Stimulated activated CD4-positive, alpha-beta T cell treated with anti-CD3 and anti-CD28 coated beads, TNF-alpha, amount 100 ng/mL, for 4 hours (primary cell): Measurements from ENCODE around the gene SLC13A4.
"Not testable (repeated sequence)": the region's sequence is repeated elsewhere in the genome, so short reads cannot be mapped to it uniquely, and the experiment has no call there.

Experiments used
- DNase-seq, 3 experiments: peaks; one replicate each; pipeline ENCODE4 v3.0.0-alpha.2; 2020; ENCODE audit warnings: low read depth in 3 of 3

The SLC13A4 gene

GRCh38 chr7:135728136-135728669 lies at the start of gene SLC13A4:
Gene SLC13A4, minus strand, starts transcription at chr7:135728186. Its CDS starts 690 bp downstream, at chr7:135727496.
- no peak for DNase-seq

DNA sequence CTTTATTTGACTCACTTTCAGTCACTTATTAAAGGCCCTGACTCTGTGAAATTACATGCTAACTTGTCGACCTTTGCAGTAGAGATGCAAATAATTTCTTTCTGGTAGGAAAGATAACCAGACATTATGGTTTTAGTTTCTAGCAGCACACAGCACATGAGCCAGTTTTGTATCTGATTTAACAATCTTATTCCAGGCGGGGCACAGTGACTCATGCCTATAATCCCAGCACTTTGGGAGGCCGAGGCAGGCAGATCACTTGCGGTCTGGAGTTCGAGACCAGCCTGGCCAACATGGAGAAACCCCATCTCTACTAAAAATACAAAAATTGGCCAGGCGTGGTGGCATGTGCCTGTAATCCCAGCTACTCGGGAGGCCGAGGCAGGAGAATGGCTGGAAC lies 47.9 kb upstream of the SLC13A4 start:
- DNase-seq: not testable (repeated sequence)

DNA sequence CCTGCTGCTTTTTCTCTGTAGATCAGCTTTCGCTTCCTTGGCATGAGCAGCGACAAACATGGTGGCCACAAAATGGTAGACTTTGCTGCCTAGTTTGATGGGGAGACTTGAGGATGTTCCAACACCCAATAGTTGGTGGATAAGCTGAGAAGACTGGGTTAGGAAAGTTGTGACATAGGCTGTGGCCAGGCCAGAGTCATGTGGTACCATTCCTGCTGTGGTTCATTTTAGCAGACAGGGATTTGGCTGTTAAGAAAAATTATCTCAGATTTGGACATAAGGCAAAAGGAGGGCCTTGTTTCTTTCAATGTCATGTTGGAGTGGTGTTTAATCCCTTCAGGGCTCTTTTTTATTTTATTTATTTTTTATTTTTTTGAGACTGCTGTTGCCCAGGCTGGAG lies 47.2 kb upstream of the SLC13A4 start:
- DNase-seq: no peak

DNA sequence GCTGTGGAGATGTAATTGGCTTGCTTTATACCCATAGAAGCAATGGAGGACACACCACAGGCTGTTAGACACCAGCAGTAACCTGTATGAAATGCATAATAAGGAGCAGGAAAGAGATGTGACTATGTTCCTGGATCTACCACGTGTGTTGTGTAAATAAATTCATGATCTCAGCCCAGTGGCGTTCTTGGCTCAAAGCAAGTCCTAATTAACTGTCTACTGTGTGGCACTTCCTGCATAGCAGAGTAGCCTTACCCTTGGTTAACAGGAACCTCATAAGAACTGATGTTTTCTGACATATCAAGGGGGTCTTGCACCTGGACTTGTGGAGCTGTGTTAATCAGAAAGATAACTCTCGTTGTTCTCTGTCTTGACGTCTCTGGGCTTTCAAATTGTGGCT lies 46.3 kb upstream of the SLC13A4 start:
- no peak for DNase-seq

GRCh38 chr7:135773464-135773863 lies 45.5 kb upstream of the SLC13A4 start:
- DNase-seq: no peak

- no peak for DNase-seq
Measured at GRCh38 chr7:135772639-135773222, 44.7 kb upstream of the SLC13A4 start.

DNA sequence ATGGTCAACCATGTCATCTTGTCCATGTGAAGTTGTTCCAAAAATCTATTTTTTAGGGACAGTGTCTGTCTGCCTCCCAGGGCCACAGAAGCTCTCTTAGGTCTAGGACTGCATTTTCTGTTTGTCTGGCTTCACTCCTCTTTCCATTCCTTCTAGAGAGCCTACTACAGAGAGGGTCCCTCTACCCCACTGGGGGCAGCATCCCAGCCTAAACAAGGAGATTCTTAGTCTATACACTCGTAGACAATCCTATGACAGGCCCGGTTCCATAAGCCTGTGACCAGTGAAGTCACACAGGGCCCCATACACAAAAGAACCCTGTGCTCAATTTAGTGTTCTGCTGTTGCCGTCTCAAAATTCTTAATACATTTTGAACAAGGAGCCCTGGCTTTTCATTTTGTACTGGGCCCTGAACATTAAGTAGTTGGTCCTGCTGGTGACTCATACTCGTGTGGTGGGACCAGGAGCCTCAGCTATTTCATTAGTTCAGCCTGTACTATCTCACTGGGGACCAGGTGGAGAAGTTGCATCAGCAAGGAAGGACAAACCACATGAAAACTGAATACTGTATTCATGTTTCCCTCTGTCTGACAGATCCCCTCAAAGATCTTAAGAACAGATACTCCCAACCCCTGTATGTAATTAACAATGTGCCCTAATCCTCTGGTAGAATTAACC lies 44.1 kb upstream of the SLC13A4 start:
- DNase-seq: no peak

- no peak for DNase-seq
Measured at GRCh38 chr7:135771051-135771450, 43.1 kb upstream of the SLC13A4 start.

GRCh38 chr7:135770139-135770710 lies 42.2 kb upstream of the SLC13A4 start:
- no peak for DNase-seq

DNA sequence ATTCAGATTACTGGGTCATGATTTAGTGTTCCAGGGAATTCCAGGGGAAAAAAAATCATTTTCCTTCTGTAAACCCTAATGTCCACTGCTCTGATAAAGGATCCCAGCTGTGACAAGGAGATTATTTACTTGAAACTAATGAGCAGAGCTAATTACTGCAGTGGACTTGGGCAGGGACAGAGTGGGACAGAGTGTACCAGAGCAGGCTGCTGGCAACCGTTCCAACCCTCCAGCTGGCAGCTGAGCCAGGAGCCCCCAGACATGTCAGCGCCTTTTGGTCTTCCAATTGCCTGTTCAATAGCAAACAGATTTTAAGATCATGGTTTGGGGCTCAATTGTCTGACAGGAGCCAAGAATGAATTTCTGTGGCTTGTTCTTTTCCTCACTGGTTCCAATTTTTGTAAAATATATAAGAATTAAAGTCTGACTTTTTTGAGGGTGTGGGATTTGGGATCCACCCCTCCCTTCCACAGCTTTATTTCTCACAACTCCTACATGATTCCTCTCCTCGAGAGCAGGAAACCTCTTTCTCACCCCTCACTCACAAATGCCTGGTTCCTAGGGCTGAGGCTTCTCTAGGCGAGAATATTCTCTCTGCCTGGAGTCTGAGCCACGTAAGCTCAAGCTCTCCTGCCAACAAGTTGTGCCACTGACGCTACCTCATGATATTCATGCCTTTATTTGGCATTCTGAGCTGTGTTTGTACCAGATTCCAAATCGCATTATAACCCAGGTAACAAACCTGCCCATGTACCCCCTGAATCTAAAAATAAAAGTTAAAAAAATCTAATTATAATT lies 41.2 kb upstream of the SLC13A4 start:
- DNase-seq: no peak

GRCh38 chr7:135768467-135768866 lies 40.5 kb upstream of the SLC13A4 start:
- no peak for DNase-seq

- DNase-seq: no peak
Measured at GRCh38 chr7:135768064-135768463, 40.1 kb upstream of the SLC13A4 start.

GRCh38 chr7:135763261-135763660 lies 35.3 kb upstream of the SLC13A4 start:
- DNase-seq: no peak

- no peak for DNase-seq
Measured at GRCh38 chr7:135761751-135762488, 33.9 kb upstream of the SLC13A4 start.

DNA sequence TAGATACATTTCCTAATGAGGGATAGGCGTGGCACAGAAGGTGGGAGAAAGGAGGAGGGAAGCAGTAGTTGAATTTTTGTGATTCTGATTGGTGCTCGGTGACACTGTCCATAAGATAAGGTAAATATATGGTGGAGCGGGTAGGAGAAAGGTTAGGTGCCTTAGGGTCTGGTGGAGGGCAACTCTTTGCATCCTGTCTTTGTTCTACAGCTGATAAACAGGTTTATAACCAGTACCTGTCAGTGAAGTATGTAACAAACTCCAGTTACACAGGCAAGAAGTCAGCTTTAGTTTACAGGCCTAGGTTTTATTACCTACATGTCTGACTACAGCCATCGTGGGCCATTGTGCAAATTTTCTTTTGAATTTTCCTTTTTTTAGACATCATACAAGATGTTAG lies 31.5 kb upstream of the SLC13A4 start:
- no peak for DNase-seq

GRCh38 chr7:135758531-135758932 lies 30.5 kb upstream of the SLC13A4 start:
- no peak for DNase-seq

DNA sequence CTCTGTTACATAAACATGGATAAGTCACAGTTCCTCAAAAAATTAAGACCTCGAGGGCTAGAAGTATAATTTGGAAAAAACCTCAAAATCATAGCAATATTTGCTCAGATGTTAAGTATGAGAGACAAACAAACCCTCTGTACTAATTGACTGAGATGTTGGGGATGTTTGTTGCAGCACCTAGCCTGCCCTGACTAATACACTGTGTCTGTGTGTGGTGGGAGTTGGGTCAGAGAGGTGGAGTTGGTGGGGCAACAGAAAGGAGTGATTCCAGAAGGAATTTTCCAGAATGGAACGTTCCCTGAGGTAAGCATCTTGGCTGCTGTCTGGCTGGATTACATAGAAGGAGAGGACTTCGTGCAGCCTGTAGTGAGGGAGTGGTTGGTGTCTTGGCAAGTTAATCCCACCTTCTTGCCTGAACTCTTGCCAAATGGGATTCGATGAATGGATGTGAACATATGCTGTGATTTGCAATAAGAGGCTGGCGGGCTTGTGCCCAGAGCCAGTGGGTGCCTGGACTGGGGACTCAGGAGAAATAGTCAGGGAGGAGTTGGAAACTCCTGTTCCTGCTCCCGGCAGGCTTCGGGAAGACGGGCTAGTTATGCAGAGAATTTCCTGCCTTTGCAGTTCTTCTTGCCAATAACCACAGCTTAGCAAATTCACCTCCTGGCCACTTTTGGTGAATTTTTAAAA lies 29.9 kb upstream of the SLC13A4 start:
- no peak for DNase-seq

DNA sequence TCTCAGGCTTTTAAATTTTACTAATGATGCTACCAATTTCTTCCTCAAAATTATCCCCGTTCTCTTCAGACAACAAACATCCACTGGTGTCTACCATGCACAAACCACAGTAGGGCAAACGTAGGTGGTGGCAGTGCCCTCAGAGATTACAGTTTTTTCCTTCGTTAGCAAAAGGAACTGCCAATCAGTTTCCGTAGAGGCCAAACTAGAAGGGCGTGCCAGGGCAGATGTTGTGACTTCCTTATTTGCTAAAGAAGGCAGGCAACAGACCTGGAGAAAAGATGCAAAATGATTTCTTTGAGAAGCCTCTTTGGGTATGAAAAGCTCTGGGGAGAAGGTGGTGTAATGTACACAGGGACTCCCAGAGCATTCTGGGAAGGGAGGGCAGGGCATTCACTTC lies 28.2 kb upstream of the SLC13A4 start:
- no peak for DNase-seq

DNA sequence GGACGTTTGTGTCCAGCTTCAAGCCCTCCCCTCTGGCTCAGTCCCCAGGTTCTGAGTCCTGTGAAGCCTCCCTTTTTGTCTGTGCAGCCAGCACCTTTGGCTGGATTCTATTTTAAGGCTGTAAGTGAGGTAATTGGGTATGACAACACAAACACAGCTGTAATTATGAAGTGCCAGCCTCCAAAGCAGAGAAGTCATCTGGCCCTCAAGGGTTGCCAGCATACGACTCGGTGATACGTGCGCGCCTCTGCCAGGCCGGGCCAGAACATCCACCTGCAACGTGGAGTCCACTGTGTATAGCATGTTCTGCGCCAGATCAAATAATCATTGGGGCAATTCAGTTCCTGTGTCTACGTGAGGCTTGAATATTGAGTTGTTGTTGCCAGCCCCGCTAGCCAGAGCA lies 27.4 kb upstream of the SLC13A4 start:
- DNase-seq: no peak

DNA sequence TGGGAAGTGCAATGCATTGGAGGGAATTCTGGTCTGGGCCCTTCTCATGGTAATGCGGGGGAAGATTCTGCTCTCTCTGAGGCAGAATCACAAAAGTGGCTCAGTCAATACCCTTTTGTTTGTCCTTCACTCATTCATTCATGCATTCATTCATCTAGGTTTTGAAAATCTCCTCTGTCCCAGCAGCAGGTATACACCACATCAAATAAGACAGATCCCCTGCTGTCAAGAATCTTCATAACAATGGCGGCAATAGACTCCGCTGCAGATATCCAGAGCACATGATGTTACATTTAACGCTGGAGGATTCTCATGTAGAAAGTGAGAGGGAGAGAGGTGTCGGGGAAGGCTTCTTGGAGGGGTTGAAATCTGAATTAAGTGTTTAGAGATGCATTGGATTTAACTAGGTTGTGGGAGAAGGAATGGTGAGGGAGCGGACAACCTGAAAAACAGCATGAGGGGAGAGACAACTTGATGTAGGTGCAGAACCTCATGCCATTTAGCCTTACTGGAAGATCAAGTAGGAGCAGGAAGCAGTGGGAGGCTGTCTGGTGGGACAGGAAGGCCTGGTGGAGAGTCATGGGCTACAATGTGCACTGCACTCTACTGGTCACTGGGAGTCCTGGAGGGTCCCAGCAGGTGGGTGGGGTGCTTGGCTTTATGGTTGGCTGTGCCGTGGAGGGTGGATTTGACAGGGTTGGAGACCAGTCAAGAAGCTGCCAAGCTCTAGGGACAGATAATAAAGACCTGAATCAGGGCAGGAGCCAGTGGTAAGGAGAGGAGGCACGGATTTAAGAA lies 25.8 kb upstream of the SLC13A4 start:
- no peak for DNase-seq
